Measurements from ENCODE around the gene CDK14.
"Not testable (repeated sequence)": the region's sequence is repeated elsewhere in the genome, so short reads cannot be mapped to it uniquely, and the experiment has no call there.

Gene CDK14

GRCh38 chr7:90768301-90768700 is 172.2 kb downstream of the CDK14 start:
- H3K9me3 Mint-ChIP-seq, result peaks cover 9% of the 10 kb centered on the region
- ATAC-seq (no peak), DNase-seq (no peak)
- H3K4me1 Mint-ChIP-seq, result no peaks in the 10 kb centered on the region
- H3K27ac Mint-ChIP-seq, result no peak overlapping the region
- H3K36me3 Mint-ChIP-seq (ENCODE audit: low read depth), result peaks cover 2% of the 10 kb centered on the region
- no peak overlapping the region for H3K4me3 Mint-ChIP-seq
- H3K27me3 Mint-ChIP-seq, result no peaks in the 10 kb centered on the region

- Mint-ChIP-seq H3K9me3 (peaks cover 9% of the 10 kb centered on the region), H3K27ac (no peak overlapping the region), H3K4me3 (no peak overlapping the region), H3K4me1 (no peaks in the 10 kb centered on the region), H3K36me3 (ENCODE audit: low read depth) (peaks cover 2% of the 10 kb centered on the region), H3K27me3 (no peaks in the 10 kb centered on the region)
- DNase-seq, result no peak
- no peak for ATAC-seq
Measured at GRCh38 chr7:90769036-90769435, 172.9 kb downstream of the CDK14 start.

GRCh38 chr7:90769566-90769965 is 173.4 kb downstream of the CDK14 start:
- not testable (repeated sequence) for H3K4me1 Mint-ChIP-seq; H3K27ac Mint-ChIP-seq; H3K4me3 Mint-ChIP-seq; H3K36me3 Mint-ChIP-seq (ENCODE audit: low read depth); ATAC-seq; H3K9me3 Mint-ChIP-seq; DNase-seq; H3K27me3 Mint-ChIP-seq

- no peaks in the 10 kb centered on the region for H3K27me3 Mint-ChIP-seq
- H3K9me3 Mint-ChIP-seq, result peaks cover 9% of the 10 kb centered on the region
- H3K27ac Mint-ChIP-seq, result no peak overlapping the region
- no peak for ATAC-seq
- H3K4me1 Mint-ChIP-seq, result no peaks in the 10 kb centered on the region
- no peak overlapping the region for H3K4me3 Mint-ChIP-seq
- H3K36me3 Mint-ChIP-seq (ENCODE audit: low read depth), result peaks cover 5% of the 10 kb centered on the region
- no peak for DNase-seq
Measured at GRCh38 chr7:90771281-90771680, 175.2 kb downstream of the CDK14 start.

- no peaks in the 10 kb centered on the region for H3K27me3 Mint-ChIP-seq
- no peak for ATAC-seq
- DNase-seq, result no peak
- no peaks in the 10 kb centered on the region for H3K4me1 Mint-ChIP-seq
- no peak overlapping the region for H3K27ac Mint-ChIP-seq
- peaks cover 5% of the 10 kb centered on the region for H3K36me3 Mint-ChIP-seq (ENCODE audit: low read depth)
- H3K4me3 Mint-ChIP-seq, result no peak overlapping the region
- peaks cover 9% of the 10 kb centered on the region for H3K9me3 Mint-ChIP-seq
Measured at GRCh38 chr7:90772410-90772809, 176.3 kb downstream of the CDK14 start.

- Mint-ChIP-seq H3K27ac (no peak overlapping the region), H3K4me1 (no peaks in the 10 kb centered on the region), H3K27me3 (no peaks in the 10 kb centered on the region), H3K9me3 (peaks cover 9% of the 10 kb centered on the region), H3K36me3 (ENCODE audit: low read depth) (peaks cover 5% of the 10 kb centered on the region), H3K4me3 (no peak overlapping the region)
- DNase-seq, result no peak
- no peak for ATAC-seq
Measured at GRCh38 chr7:90773269-90773668, 177.1 kb downstream of the CDK14 start.

- peaks cover 9% of the 10 kb centered on the region for H3K9me3 Mint-ChIP-seq
- no peak overlapping the region for H3K4me3 Mint-ChIP-seq
- ATAC-seq (no peak), DNase-seq (no peak)
- H3K36me3 Mint-ChIP-seq (ENCODE audit: low read depth), result peaks cover 5% of the 10 kb centered on the region
- H3K27me3 Mint-ChIP-seq, result no peaks in the 10 kb centered on the region
- H3K4me1 Mint-ChIP-seq, result no peaks in the 10 kb centered on the region
- H3K27ac Mint-ChIP-seq, result no peak overlapping the region
Measured at GRCh38 chr7:90774706-90775105, 178.6 kb downstream of the CDK14 start.

GRCh38 chr7:90775383-90775965 is 179.4 kb downstream of the CDK14 start:
- H3K4me3 Mint-ChIP-seq, result no peak overlapping the region
- H3K4me1 Mint-ChIP-seq, result no peaks in the 10 kb centered on the region
- no peak for DNase-seq
- H3K36me3 Mint-ChIP-seq (ENCODE audit: low read depth), result peaks cover 5% of the 10 kb centered on the region
- peaks cover 8% of the 10 kb centered on the region for H3K9me3 Mint-ChIP-seq
- no peaks in the 10 kb centered on the region for H3K27me3 Mint-ChIP-seq
- ATAC-seq, result no peak
- H3K27ac Mint-ChIP-seq, result no peak overlapping the region

- H3K4me3 Mint-ChIP-seq, result no peak overlapping the region
- no peak overlapping the region for H3K27ac Mint-ChIP-seq
- H3K36me3 Mint-ChIP-seq (ENCODE audit: low read depth), result peaks cover 3% of the 10 kb centered on the region
- ATAC-seq (no peak), DNase-seq (no peak)
- no peaks in the 10 kb centered on the region for H3K9me3 Mint-ChIP-seq
- no peaks in the 10 kb centered on the region for H3K27me3 Mint-ChIP-seq
- no peaks in the 10 kb centered on the region for H3K4me1 Mint-ChIP-seq
Measured at GRCh38 chr7:90777041-90777440, 180.9 kb downstream of the CDK14 start.

GRCh38 chr7:90777465-90777864 is 181.3 kb downstream of the CDK14 start:
- peaks cover under 1% of the 10 kb centered on the region for H3K9me3 Mint-ChIP-seq
- H3K4me3 Mint-ChIP-seq, result no peak overlapping the region
- no peak for DNase-seq
- H3K27ac Mint-ChIP-seq, result no peak overlapping the region
- no peaks in the 10 kb centered on the region for H3K27me3 Mint-ChIP-seq
- ATAC-seq, result no peak
- peaks cover 3% of the 10 kb centered on the region for H3K36me3 Mint-ChIP-seq (ENCODE audit: low read depth)
- H3K4me1 Mint-ChIP-seq, result no peaks in the 10 kb centered on the region

GRCh38 chr7:90777886-90778285 is 181.8 kb downstream of the CDK14 start:
- H3K4me1 Mint-ChIP-seq, result no peaks in the 10 kb centered on the region
- H3K27ac Mint-ChIP-seq, result no peak overlapping the region
- ATAC-seq (no peak), DNase-seq (no peak)
- no peaks in the 10 kb centered on the region for H3K27me3 Mint-ChIP-seq
- no peak overlapping the region for H3K4me3 Mint-ChIP-seq
- peaks cover 3% of the 10 kb centered on the region for H3K9me3 Mint-ChIP-seq
- peaks cover 3% of the 10 kb centered on the region for H3K36me3 Mint-ChIP-seq (ENCODE audit: low read depth)

GRCh38 chr7:90788052-90788451 is 191.9 kb downstream of the CDK14 start:
- DNase-seq, result no peak
- Mint-ChIP-seq H3K27ac (no peak overlapping the region), H3K36me3 (ENCODE audit: low read depth) (peaks cover 10% of the 10 kb centered on the region), H3K4me1 (peaks cover 8% of the 10 kb centered on the region), H3K4me3 (no peak overlapping the region), H3K9me3 (peaks cover 21% of the 10 kb centered on the region), H3K27me3 (no peaks in the 10 kb centered on the region)
- no peak for ATAC-seq

GRCh38 chr7:90789736-90790306 is 193.7 kb downstream of the CDK14 start:
- no peak for DNase-seq

GRCh38 chr7:90791596-90791995 is 195.5 kb downstream of the CDK14 start:
- peak; percentile 40 for ATAC-seq
- Mint-ChIP-seq H3K9me3 (peaks cover 34% of the 10 kb centered on the region), H3K27me3 (no peaks in the 10 kb centered on the region), H3K27ac (no peak overlapping the region), H3K36me3 (ENCODE audit: low read depth) (peaks cover 10% of the 10 kb centered on the region), H3K4me1 (peaks cover 8% of the 10 kb centered on the region), H3K4me3 (no peak overlapping the region)
- DNase-seq, result no peak

More at GRCh38 chr7:90789736-90790306, 193.7 kb downstream of the CDK14 start:
- Mint-ChIP-seq H3K4me1 (peaks cover 8% of the 10 kb centered on the region), H3K36me3 (ENCODE audit: low read depth) (peaks cover 10% of the 10 kb centered on the region), H3K27me3 (no peaks in the 10 kb centered on the region), H3K9me3 (peaks cover 24% of the 10 kb centered on the region), H3K4me3 (no peak overlapping the region), H3K27ac (no peak overlapping the region)
- ATAC-seq, result no peak

GRCh38 chr7:90792301-90792700 is 196.2 kb downstream of the CDK14 start:
- no peak for DNase-seq
- Mint-ChIP-seq H3K4me1 (peaks cover 8% of the 10 kb centered on the region), H3K27ac (no peak overlapping the region), H3K36me3 (ENCODE audit: low read depth) (peaks cover 12% of the 10 kb centered on the region), H3K4me3 (no peak overlapping the region), H3K9me3 (peaks cover 34% of the 10 kb centered on the region), H3K27me3 (no peaks in the 10 kb centered on the region)
- ATAC-seq, result no peak

- not testable (repeated sequence) for H3K27me3 Mint-ChIP-seq, H3K4me3 Mint-ChIP-seq, H3K27ac Mint-ChIP-seq, DNase-seq, H3K4me1 Mint-ChIP-seq, ATAC-seq
- H3K36me3 Mint-ChIP-seq (ENCODE audit: low read depth), result peaks cover 12% of the 10 kb centered on the region
- peaks cover 38% of the 10 kb centered on the region for H3K9me3 Mint-ChIP-seq
Measured at GRCh38 chr7:90794234-90794633, 198.1 kb downstream of the CDK14 start.
